Measurements from ENCODE around the gene PPP1R27.

Gene PPP1R27

GRCh38 chr17:81860756-81861568, 26.1 kb upstream of the PPP1R27 start:
- DNase-seq (ENCODE audit: low read depth, low spot score) = peak; percentile 100

- DNase-seq (ENCODE audit: low read depth, low spot score) = peak; percentile 32
These were observed 25.3 kb upstream of the PPP1R27 start, which contains the start of gene P4HB for GRCh38 chr17:81859906-81860755. TSS of gene P4HB (minus strand) at chr17:81860535. CDS start at chr17:81860471, 64 bp downstream.

GRCh38 chr17:81858967-81859905, 24.4 kb upstream of the PPP1R27 start:
- no peak for DNase-seq (ENCODE audit: low read depth, low spot score)

- no peak for DNase-seq (ENCODE audit: low read depth, low spot score)
These were observed 23.5 kb upstream of the PPP1R27 start for GRCh38 chr17:81858170-81858966.

DNA sequence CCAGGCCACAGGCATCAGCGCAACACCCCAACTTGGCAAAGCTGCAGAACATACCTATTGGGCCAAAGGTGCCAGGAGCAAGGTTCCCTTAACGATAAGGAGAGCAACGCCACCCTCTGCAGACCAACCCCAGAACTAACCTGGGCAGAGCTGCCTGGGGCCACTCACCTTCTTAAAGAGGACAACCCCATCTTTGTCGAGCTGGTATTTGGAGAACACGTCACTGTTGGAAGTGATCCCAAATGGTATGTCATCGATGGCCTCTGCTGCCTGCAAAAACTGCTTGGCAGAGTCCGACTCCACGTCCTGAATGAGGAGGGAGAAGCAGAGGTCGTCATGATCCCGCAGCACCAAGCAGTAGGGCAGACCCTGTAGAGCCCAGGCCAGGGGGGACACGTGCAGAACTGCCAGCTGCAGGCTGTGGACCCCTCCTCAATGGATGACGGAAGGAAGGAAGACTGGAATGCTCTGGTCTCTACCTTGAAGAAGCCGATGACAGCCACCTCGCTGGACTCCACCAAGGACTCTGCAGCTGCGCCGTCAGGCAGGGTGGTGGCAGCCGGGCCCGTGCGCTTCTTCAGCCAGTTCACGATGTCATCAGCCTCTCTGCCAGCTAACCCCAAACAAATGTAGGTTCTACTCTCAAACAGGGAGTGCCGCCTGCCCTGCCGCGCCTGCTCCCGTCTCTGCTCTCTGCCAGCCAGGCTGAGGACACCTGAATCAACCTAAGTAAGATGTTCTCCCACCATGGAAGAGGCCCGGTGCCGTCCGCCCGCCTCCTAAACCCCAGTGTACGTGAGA, 20.3 kb upstream of the PPP1R27 start:
- no peak for DNase-seq (ENCODE audit: low read depth, low spot score)

DNA sequence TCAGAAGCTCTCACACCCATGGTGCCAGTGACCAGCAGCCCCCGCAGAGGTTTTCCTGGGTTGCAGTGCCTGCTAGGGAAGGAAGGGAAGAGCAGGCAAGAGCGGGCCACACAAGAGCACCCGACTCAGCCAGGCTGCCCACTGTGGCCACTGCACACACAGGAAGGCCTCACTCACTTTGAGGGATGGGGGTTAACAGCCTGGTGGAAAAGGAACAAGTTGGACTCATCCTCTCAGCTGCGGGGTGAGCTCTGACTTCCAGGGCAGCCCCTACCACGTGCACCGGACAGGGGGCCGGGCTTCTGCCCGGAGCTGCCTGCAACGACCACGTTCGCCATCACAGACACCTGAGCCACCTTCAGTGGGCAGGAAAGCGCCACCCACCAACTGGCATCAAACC, 17.4 kb upstream of the PPP1R27 start:
- no peak for DNase-seq (ENCODE audit: low read depth, low spot score)

DNA sequence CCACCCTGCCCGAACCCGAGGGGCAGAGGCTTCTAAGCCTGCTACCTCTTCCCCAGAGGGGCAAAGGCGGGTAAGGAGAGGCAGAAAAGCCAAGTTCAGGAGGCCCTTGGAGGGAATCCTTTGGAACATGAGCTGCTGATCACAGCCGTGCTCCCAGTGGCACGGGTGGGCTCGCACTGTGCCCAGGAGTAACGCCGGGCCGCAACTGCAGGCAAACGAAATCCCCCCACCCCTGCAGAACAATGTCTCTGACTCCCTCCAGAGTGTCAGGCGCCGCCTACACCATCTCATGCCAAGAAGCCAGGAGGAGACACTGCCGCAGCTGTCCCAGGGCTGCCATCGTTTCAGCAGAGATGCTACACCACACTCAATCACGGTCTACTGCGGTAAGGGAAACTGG, 16.6 kb upstream of the PPP1R27 start:
- DNase-seq (ENCODE audit: low read depth, low spot score) = no peak

GRCh38 chr17:81849457-81849856, 14.6 kb upstream of the PPP1R27 start:
- DNase-seq (ENCODE audit: low read depth, low spot score) = no peak

GRCh38 chr17:81846743-81847689, 12.2 kb upstream of the PPP1R27 start:
- no peak for DNase-seq (ENCODE audit: low read depth, low spot score)

- no peak for DNase-seq (ENCODE audit: low read depth, low spot score)
These were observed 11.3 kb upstream of the PPP1R27 start for GRCh38 chr17:81845881-81846742.

DNA sequence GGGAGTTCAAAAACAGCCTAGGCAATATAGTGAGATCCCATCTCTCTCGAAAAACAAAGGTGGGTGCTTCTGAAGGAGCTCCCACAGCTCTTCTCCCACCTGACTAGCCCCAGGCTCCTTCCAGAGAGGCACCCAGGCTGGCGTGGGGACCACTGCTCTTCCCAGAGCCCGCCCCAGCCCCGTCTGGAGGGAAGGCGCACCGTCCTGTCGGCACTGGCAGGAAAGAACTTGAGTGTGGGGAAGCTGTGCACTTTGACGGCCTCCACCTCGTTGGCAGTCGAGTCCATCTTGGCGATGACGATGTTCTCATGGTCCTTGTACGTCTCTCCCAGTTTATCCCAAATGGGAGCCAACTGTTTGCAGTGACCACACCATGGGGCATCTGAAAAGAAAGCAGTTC, 10.5 kb upstream of the PPP1R27 start:
- no peak for DNase-seq (ENCODE audit: low read depth, low spot score)

- DNase-seq (ENCODE audit: low read depth, low spot score) = no peak
These were observed 10.0 kb upstream of the PPP1R27 start for GRCh38 chr17:81844887-81845286.

DNA sequence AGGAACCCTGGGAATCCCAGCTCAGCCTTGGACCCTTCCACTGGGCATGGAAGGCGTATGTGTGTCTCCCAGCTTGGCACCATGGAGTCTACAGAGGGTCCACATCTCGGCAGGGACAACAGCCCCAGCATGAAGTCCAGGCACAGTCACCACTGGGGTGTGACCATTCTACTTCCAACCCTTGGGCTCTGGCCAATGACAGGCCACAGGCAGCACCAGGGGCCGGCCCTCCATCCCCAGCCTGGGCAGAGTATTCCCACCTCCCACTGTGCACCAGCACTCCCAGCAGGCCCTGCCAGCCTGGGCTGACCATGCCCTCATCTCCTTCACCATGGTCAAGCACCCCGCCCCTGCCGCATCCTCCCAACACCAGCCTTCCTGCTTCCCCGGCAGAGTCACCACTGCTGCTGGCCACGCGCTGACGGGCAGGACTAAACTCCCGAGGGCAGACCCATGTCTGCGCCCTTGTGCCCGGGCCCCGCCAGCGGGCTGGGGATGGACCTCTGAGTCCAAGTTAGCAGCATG, 9.5 kb upstream of the PPP1R27 start:
- no peak for DNase-seq (ENCODE audit: low read depth, low spot score)

DNA sequence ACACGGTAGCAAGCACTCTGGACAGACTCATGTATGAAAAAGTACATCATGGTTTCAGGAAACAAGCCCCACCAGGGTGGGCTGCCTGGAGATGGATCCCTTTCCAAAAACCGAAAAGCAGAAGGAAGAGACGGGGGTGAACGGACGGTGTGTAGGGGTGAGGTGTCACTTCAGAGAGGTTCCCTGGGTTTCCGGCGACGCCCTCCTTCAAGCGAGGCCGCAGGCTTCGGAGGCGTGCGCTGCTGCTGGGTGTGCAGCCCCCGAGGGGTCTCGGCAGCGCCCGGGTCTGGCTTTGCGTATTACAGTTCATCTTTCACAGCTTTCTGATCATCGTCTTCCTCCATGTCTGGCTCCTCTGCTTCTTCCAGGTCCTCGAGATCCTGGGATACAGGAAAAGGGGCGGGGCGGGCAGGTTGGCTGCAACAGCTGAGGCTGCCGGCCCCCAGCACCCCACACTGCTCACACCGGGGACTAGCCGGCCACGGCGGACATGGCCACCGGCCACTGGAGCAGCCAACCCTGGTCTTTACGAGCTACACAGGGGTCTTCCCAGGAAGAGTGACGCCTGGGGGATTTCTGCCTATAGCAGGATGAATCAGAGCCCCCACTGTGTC, 9.0 kb upstream of the PPP1R27 start:
- DNase-seq (ENCODE audit: low read depth, low spot score) = no peak

DNA sequence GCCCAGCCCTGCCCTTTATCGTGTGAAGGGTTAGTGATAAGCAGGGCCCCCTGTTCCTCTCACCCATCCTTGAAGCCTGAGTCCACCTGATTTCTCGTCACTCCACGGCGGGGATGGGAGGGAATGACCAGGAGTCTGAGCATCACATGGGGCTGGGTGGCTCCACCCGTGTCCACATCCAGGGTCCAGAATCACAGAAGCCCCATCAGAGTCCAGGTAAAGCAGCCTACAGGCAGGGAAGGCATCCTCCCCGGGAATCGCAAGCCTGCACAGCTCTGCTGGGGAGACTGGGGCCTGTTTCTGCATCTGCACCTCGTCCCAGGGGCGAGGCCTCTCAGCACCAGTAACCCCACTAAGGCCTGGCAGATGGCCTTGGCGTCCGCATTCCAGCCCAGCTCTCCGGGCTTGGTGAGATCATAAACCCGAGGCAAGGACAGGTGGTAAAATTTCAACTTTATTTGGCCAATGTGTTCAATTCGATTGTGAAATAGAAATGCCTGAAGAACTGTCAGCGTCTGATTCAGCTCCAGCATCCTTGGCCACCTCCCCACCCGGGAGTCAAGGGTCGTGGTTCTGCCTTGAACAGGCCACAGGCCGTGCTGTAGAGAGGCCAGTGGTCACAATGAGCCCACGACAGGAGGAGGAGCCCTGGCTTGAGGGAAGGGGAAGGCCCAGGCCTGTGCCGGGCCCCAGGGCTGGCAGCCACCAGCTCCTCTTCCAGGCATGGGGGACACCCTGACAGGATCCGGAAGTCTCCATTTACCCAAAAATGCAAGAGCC, 8.1 kb upstream of the PPP1R27 start:
- no peak for DNase-seq (ENCODE audit: low read depth, low spot score)

GRCh38 chr17:81842378-81842724, 7.5 kb upstream of the PPP1R27 start:
- no peak for DNase-seq (ENCODE audit: low read depth, low spot score)
